GM15510 (cell line): ENCODE results near the gene TAF7.

ENCODE experiments used
- POLR2A ChIP-seq: IDR thresholded peaks from 3 replicates; pipeline ENCODE4 v1.6.1; 2011; ENCODE audit warnings: borderline replicate concordance; ENCODE audit not compliant: insufficient read length; ENCODE audit errors: extremely low read depth

The TAF7 gene

DNA sequence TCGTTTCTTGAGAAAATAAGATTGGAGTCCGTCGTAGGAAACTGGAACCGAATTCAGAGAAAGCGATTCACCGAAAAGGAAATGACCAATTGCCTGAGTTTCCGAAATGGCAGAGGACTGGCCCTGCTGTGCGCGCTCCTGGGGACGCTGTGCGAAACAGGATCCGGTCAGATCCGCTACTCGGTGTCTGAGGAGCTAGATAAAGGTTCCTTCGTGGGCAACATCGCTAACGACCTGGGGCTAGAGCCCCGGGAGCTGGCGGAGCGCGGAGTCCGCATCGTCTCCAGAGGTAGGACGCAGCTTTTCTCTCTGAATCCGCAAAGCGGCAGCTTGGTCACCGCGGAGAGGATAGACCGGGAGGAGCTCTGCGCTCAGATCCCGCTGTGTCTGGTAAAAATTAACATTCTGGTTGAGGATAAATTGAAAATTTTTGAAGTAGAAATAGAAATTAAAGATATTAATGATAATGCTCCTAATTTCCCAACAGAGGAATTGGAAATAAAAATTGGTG is 23.4 kb upstream of the TAF7 start:
- TF ChIP-seq POLR2A: no peak

DNA sequence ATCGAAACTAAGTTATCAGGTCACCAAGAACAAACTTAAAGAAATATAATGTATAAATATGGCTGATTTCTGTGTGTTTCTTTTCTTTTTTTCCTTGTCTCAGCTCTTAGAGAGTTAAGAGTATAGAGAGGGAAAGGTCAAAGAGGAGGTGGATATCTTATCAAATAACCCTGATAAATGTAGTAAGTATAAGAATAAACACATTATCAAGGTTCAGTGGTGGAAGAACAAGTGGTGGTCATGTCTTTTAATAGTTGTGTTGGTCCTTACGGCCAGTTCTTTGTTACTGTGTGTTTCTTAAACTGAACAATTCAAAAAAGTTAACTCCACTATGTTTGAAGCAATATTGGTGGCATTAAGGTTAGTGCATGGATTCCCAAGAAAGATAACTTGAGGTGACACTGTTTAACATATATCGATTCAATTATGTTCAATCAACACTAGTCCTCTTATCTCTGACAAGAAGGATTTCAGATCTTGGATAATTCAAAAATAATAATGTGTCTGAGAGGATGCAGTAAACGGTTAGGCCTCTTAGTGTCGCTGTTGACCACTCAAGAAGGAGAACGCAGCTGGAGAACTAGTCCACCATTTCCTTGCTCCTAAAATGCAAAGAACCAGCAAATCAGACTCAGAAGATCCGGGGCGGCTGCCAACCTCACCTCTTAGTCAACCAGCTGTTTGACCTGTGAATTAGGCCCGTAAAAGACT is 22.8 kb upstream of the TAF7 start, which contains the start of gene PCDHGA3:
Gene PCDHGA3, plus strand, starts transcription at position 588 of the 711 bp plus-strand sequence. CDS start 205 bp downstream, outside the sequence.
- no peak for TF ChIP-seq POLR2A

- no peak for TF ChIP-seq POLR2A
Observed at GRCh38 chr5:141342773-141343172, 22.2 kb upstream of the TAF7 start.

DNA sequence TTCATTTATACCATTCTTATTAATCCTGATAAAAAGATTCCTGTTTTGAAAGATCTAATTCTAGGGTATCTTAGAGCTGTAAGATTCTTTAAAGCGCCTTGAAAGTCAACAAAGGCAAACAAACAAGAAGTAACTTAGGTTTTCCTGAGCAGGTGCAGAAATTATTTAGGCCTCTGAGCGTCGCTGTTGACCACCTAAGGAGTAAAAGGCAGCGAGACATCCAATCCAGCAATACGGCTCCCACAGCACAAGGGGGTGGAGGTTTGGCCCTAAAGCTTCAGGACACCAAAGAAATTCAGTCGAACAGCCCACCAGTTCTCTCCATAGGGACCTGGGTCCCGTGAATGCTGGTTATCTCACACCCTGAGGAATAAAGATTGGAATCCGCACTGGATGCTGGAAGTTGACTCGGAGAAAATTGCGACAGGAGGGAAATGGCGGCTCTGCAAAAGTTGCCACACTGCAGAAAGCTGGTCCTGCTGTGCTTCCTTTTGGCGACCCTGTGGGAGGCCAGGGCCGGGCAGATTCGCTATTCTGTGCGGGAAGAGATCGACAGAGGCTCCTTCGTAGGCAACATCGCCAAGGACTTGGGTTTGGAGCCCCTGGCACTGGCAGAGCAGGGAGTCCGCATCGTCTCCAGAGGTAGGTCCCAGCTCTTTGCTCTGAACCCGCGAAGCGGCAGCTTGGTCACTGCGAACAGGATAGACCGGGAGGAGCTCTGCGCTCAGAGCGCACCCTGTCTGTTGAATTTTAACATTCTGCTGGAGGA is 18.1 kb upstream of the TAF7 start, which contains the start of gene PCDHGA2:
Gene PCDHGA2, plus strand, starts transcription at position 223 of the 769 bp plus-strand sequence.
- TF ChIP-seq POLR2A: no peak

- no peak for TF ChIP-seq POLR2A
Observed at GRCh38 chr5:141330299-141331080, 9.9 kb upstream of the TAF7 start, which contains the start of gene PCDHGA1. PCDHGA1 (plus strand) TSS chr5:141330514.

- no peak for TF ChIP-seq POLR2A
Observed at GRCh38 chr5:141328231-141328630, 7.6 kb upstream of the TAF7 start.

DNA sequence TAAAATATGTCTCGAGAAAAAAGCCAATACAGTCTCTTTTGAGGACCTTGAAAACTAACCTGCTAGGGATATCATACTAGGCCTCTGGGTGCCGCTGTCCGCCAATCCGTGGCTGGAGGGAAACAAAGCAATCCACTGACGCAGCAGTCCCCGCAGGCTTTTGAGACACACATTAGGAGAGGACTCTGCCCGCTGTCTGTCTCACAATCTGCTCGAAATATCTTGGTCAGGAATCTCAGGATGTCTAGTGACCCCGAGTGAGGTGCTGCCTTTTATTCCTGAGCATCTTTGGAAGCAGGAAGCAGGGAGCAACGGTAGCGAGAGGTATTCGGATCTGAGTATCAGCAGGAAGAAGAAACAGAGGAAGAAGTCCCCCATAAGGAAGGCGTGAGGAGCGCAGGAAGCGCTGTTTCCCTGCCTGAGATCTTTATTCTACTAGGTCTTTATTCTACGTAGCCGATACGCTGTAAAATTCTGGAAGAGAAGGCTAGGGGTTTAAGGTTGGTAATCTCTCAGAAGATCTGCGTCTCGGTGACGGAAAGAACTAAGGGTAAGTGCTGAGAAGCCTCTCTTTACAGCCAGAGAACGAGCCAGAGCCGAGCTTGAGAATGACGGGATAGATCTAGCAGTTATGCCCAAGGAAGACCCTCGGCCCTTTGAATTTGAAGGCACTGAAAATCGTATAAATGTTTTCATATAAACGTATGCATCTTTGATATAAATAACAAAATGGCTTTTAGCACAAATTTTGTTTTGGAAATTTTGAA is 5.7 kb upstream of the TAF7 start:
- TF ChIP-seq POLR2A: no peak

DNA sequence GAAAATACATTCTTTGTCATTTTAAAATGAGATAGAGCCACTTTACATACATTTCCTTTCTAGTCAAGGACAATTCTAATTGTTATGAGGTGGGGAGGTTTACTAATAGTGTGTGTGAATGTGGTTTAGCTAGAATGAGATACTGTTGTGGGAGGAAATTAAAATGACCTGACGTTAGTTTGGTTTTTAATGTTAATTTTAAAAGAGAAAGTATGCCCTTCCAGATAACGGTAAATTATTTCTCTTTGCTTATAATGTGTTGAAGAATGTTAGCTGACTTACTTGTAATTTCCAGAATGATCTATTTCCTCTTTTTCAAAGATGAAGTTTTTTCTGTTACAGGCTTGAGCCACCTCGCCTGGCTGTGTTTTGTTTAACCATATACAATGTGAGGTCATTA is 1.7 kb upstream of the TAF7 start:
- TF ChIP-seq POLR2A: no peak

- TF ChIP-seq POLR2A: no peak
Observed at GRCh38 chr5:141319699-141320098, 885 bp downstream of the TAF7 start.

GRCh38 chr5:141319202-141319601 is 1.4 kb downstream of the TAF7 start:
- TF ChIP-seq POLR2A: no peak

DNA sequence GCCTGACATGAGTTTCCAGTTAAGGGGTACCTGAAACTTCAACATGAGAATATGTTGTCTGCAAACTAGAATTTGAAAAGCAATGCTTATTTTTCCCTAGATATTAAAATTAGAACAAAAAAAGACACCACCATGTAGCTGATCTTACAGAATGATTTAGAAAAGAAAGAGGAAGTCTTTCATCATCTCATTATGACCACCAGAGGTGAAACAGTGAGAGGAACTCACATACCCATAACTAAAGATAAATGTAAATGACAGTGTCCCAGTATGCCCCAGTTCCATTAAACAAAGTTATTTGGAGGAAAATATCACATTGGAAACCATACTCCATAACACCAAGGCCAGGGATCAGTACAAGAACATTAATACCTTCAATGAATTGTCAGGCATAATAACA is 6.9 kb downstream of the TAF7 start:
- no peak for TF ChIP-seq POLR2A

DNA sequence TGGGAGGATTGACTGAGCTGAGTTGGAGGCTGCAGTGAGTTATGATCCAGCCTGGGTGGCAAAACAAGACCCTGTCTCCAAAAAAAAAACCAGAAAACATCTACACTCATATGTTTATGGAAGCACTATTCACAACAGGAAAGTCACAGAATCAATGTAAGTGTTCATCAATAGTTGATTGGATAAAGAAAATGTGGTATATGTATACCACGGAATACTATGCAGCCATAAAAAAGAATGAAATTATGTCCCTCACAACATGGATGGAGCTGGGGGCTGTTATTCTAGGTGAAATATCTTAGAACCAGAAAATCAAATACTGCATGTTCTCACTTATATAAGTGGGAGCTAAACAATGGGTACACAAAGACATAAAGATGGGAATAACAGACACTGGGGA is 14.0 kb downstream of the TAF7 start:
- no peak for TF ChIP-seq POLR2A

GRCh38 chr5:141303756-141304155 is 16.8 kb downstream of the TAF7 start, which contains the start of gene SLC25A2:
SLC25A2 (minus strand) TSS chr5:141304049; CDS start chr5:141303865, 184 bp downstream.
- TF ChIP-seq POLR2A: no peak

- TF ChIP-seq POLR2A: no peak
Observed at GRCh38 chr5:141298376-141298775, 22.2 kb downstream of the TAF7 start.
